K562 (cell line): ENCODE results near the gene OR4K5. TPM values are rescaled to one million over a fixed set of nuclear protein-coding genes. Genes with fewer than 3 reads are reported as not detected.

ENCODE experiments used
- ATAC-seq: fragments of 200-7000 bp; cut with Tn5 transposase; 3 replicates; pipeline ENCODE4 v1.9.1; 2020; ENCODE audit warnings: moderate library complexity
- BruUV-seq: library from RNA; stranded (reverse); fragments of 400-500 nt; replicated peaks from 2 replicates; lab custom pipeline; 2021; lab: Mats Ljungman, UMichigan
- CTCF ChIA-PET: fragments of 300-600 bp; formaldehyde crosslinking; extraction: SDS; loops from one replicate; lab custom pipeline; 2021; ENCODE audit warnings: low intra/inter-chr PET ratio; lab: Yijun Ruan, JAX
- POLR2A ChIA-PET: fragments of 300-600, 350-650 bp; sonication (Branson Sonifier 250); formaldehyde crosslinking; extraction: SDS; loops from one replicate; lab custom pipeline; 2021; ENCODE audit warnings: antibody characterized with exemption, inconsistent platforms; lab: Yijun Ruan, JAX
- DNase-seq, 4 experiments: peaks; one replicate each; pipeline versions ENCODE4 v3.0.0 to v3.0.0-alpha.2; 2011 to 2018; ENCODE audit warnings: low spot score in 3 of 4, mixed read lengths in 3 of 4; ENCODE audit errors: extremely low read depth in 1 of 4
- FAIRE-seq: peaks from 2 replicates; lab custom pipeline; 2011; peaks lifted over from hg19 to GRCh38; lab: Jason Lieb, UNC
- H2AFZ ChIP-seq: 2 replicates; pipeline ENCODE4 v1.6.0; 2011; ENCODE audit warnings: low read depth, low read length, control low read depth, inconsistent platforms
- H3K27ac ChIP-seq: fragments of 200-600 bp; 3 replicates; pipeline ENCODE4 v1.8.0; 2011; ENCODE audit warnings: low read depth, mild to moderate bottlenecking, control low read depth, inconsistent platforms, low read length, moderate library complexity, mixed read lengths; ENCODE audit errors: extremely low read depth
- H3K27me3 ChIP-seq, 2 experiments: fragments of 300-600 bp in 1 of 2; 2 replicates in 1 of 2; 3 replicates in 1 of 2; pipeline versions ENCODE4 v1.6.0 to v1.8.0; 2011; ENCODE audit warnings: inconsistent platforms in 2 of 2, low read length in 2 of 2, mild to moderate bottlenecking in 1 of 2, mixed read lengths in 1 of 2, moderate library complexity in 1 of 2; ENCODE audit not compliant: control insufficient read depth in 2 of 2, insufficient read depth in 2 of 2
- H3K36me3 ChIP-seq: fragments of 300-600 bp; 3 replicates; pipeline ENCODE4 v1.8.0; 2011; ENCODE audit warnings: mild to moderate bottlenecking, low read length, inconsistent platforms; ENCODE audit not compliant: control insufficient read depth, insufficient read depth
- H3K4me1 ChIP-seq, 2 experiments: fragments of 200-600 bp in 1 of 2; replicated peaks in 1 of 2; 2 replicates in 1 of 2; 3 replicates in 1 of 2; pipeline versions ENCODE4 v1.5.1 to v1.8.0; 2011; ENCODE audit warnings: inconsistent platforms in 2 of 2, low read length in 2 of 2, mild to moderate bottlenecking in 1 of 2, mixed read lengths in 1 of 2, moderate library complexity in 1 of 2; ENCODE audit not compliant: control insufficient read depth in 2 of 2, insufficient read depth in 2 of 2
- H3K4me2 ChIP-seq: 2 replicates; pipeline ENCODE4 v1.6.1; 2011; ENCODE audit warnings: low read length, control low read depth, inconsistent platforms, mixed read lengths; ENCODE audit not compliant: insufficient read depth
- H3K4me3 ChIP-seq: fragments of 200-600 bp; sonication (generic), shearing (Covaris generic); 2 replicates; pipeline ENCODE4 v1.5.1; 2016; ENCODE audit warnings: control low read depth, inconsistent platforms
- H3K79me2 ChIP-seq: fragments of 200-600 bp; 3 replicates; pipeline ENCODE4 v1.8.0; 2011; ENCODE audit warnings: low read length, inconsistent platforms; ENCODE audit not compliant: control insufficient read depth, insufficient read depth
- H3K9ac ChIP-seq, 2 experiments: 2 replicates each; pipeline versions ENCODE4 v1.6.0 to v1.6.1; 2011; ENCODE audit warnings: low read depth in 2 of 2, low read length in 2 of 2, control low read depth in 1 of 2, inconsistent platforms in 1 of 2, mild to moderate bottlenecking in 1 of 2, mixed read lengths in 1 of 2; ENCODE audit not compliant: insufficient read depth in 1 of 2
- H3K9me1 ChIP-seq: one replicate; pipeline ENCODE4 v1.6.0; 2011; ENCODE audit warnings: inconsistent platforms, mild to moderate bottlenecking, low read length, moderate library complexity; ENCODE audit not compliant: control insufficient read depth, insufficient read depth
- H3K9me3 ChIP-seq: replicated peaks from 2 replicates; pipeline ENCODE4 v1.5.1; 2011; ENCODE audit warnings: low read depth, low read length, inconsistent platforms; ENCODE audit not compliant: control insufficient read depth, insufficient read depth
- H4K20me1 ChIP-seq: replicated peaks from 2 replicates; pipeline ENCODE4 v1.6.1; 2011; ENCODE audit warnings: low read length, inconsistent platforms, mixed read lengths; ENCODE audit not compliant: control insufficient read depth, insufficient read depth
- FOXP1 ChIP-seq: sonication (generic); formaldehyde crosslinking; IDR thresholded peaks from 2 replicates; pipeline ENCODE4 v1.8.0; 2022; ENCODE audit warnings: mild to moderate bottlenecking, missing genetic modification reagents
- HNRNPH1 ChIP-seq: fragments of 200-400 bp; formaldehyde crosslinking; optimal IDR thresholded peaks from 2 replicates; pipeline ENCODE3; 2017; ENCODE audit warnings: low read depth, mild to moderate bottlenecking, low read length, moderate library complexity
- KAT7 ChIP-seq: sonication (generic); formaldehyde crosslinking; IDR thresholded peaks from 2 replicates; pipeline ENCODE4 v1.8.0; 2022; ENCODE audit warnings: missing genetic modification reagents, mild to moderate bottlenecking, borderline replicate concordance
- KDM5B ChIP-seq: fragments of 200-600 bp; sonication (generic); IDR thresholded peaks from 2 replicates; pipeline ENCODE4 v1.6.1; 2012; ENCODE audit warnings: low read depth, mild to moderate bottlenecking, moderate library complexity, low read length, control low read depth, inconsistent platforms; ENCODE audit not compliant: insufficient replicate concordance
- MCM7 ChIP-seq, 2 experiments: fragments of 450-650 bp; IDR thresholded peaks; 2 replicates each; pipeline ENCODE4 v1.6.1; 2016 to 2018
- MEF2A ChIP-seq: IDR thresholded peaks from 2 replicates; pipeline ENCODE4 v1.6.1; 2011; ENCODE audit warnings: low read depth, mild to moderate bottlenecking, low read length, moderate library complexity; ENCODE audit not compliant: control insufficient read depth
- SAP30 ChIP-seq: fragments of 200-600 bp; sonication (generic); IDR thresholded peaks from 2 replicates; pipeline ENCODE4 v1.6.1; 2012; ENCODE audit warnings: borderline replicate concordance, low read depth, mild to moderate bottlenecking, moderate library complexity, low read length, control low read depth, inconsistent platforms; ENCODE audit not compliant: insufficient read depth, poor library complexity, severe bottlenecking
- SIRT6 ChIP-seq: IDR thresholded peaks from one replicate; pipeline ENCODE4 v1.6.1; 2012; ENCODE audit warnings: low read depth, mild to moderate bottlenecking, control low read depth, inconsistent platforms, low read length, moderate library complexity
- SRSF3 ChIP-seq: fragments of 200-400 bp; formaldehyde crosslinking; IDR thresholded peaks from 2 replicates; pipeline ENCODE4 v1.6.1; 2016; ENCODE audit warnings: mild to moderate bottlenecking, low read length, moderate library complexity; ENCODE audit not compliant: insufficient read depth
- STAG1 ChIP-seq: sonication (generic); formaldehyde crosslinking; IDR thresholded peaks from 2 replicates; pipeline ENCODE4 v1.5.0; 2020; ENCODE audit warnings: missing genetic modification reagents, borderline replicate concordance
- TCF3 ChIP-seq: sonication (generic); formaldehyde crosslinking; IDR thresholded peaks from 2 replicates; pipeline ENCODE4 v1.4.0; 2020; ENCODE audit warnings: mild to moderate bottlenecking, missing genetic modification reagents
- WHSC1 ChIP-seq: IDR thresholded peaks from one replicate; pipeline ENCODE4 v1.6.1; 2012; ENCODE audit warnings: low read length, control low read depth, inconsistent platforms
- ZC3H4 ChIP-seq: sonication (generic); formaldehyde crosslinking; IDR thresholded peaks from 2 replicates; pipeline ENCODE4 v1.9.0; 2021; ENCODE audit warnings: missing genetic modification reagents, borderline replicate concordance
- ZC3H8 ChIP-seq: fragments of 450-650 bp; IDR thresholded peaks from 2 replicates; pipeline ENCODE4 v1.6.1; 2017
- ZNF184 ChIP-seq: sonication (generic); formaldehyde crosslinking; IDR thresholded peaks from 2 replicates; pipeline ENCODE4 v1.5.0; 2020; ENCODE audit warnings: missing genetic modification reagents
- ZNF695 ChIP-seq: fragments of 450-650 bp; formaldehyde crosslinking; IDR thresholded peaks from 2 replicates; pipeline ENCODE4 v1.4.0; 2020; ENCODE audit warnings: mild to moderate bottlenecking, moderate library complexity
- ZNF699 ChIP-seq: fragments of 250-450 bp; sonication (Bioruptor Pico); IDR thresholded peaks from 2 replicates; pipeline ENCODE4 v1.8.0; 2021; ENCODE audit warnings: mild to moderate bottlenecking, moderate library complexity; ENCODE audit not compliant: insufficient replicate concordance
- WGBS: fragments of 100-300 bp; shearing (Covaris generic); methylation state at CpG from one replicate; pipeline ENCODE4 v1.1.6; 2016; ENCODE audit warnings: low coverage, mixed read lengths; ENCODE audit not compliant: insufficient coverage; ENCODE audit errors: missing lambda C conversion rate; 5-methylcytosine and 5-hydroxymethylcytosine counted together
- in situ Hi-C: fragments of 300-500 bp; cut with MboI; formaldehyde crosslinking; loops from 4 replicates; pipeline ENCODE4 v1.15.0; 2018; ENCODE audit warnings: inconsistent platforms, mixed read lengths
- intact Hi-C: fragments of 100-400 bp; cut with micrococcal nuclease; formaldehyde crosslinking; loops from 2 replicates; pipeline ENCODE4 v1.14.2; 2022
- polyA plus RNA-seq, 8 experiments: library from polyadenylated mRNA; depleted of rRNA in 4 of 8; stranded (reverse) in 5 of 8; unstranded in 3 of 8; fragments of >200 nt; fragmentation: Nextera tagmentation in 2 of 8; fragmentation: Illumina TruSeq in 1 of 8; extraction: Ambion mirVana in 2 of 8; extraction: Trizol in 1 of 8; gene quantifications; 2 replicates each; pipeline versions ENCODE4 v1.2.1 to v1.2.3, GENCODE V29; 2011 to 2014; ENCODE audit warnings: inconsistent platforms in 1 of 8, missing spikeins in 1 of 8
- total RNA-seq, 7 experiments: library from RNA; depleted of rRNA in 6 of 7; stranded (reverse); fragments of >200 nt in 6 of 7; fragmentation: Illumina TruSeq in 2 of 7; extraction: Trizol in 2 of 7; gene quantifications; 2 replicates each; pipeline versions ENCODE4 v1.2.1 to v1.2.3, GENCODE V29; 2011 to 2021; ENCODE audit warnings: low replicate concordance in 1 of 7

Gene OR4K5
- total and polyA plus RNA-seq, 9 of the 15 experiments (the other 6 are each of a cell fraction or from before 2014, with no cell fraction given) = not detected

- DNase-seq = no peak
- FAIRE-seq = no peak
- 18% methylated on average over 3 of the region's 3 CpGs for WGBS
- intact Hi-C loops = no loop called here
- Histone ChIP-seq H3K27me3 (no peaks in the 10 kb centered on the region), H3K4me2 (no peak overlapping the region), H2AFZ (no peak overlapping the region), H3K9me3 (no peaks in the 10 kb centered on the region), H3K4me1 (no peaks in the 10 kb centered on the region), H3K9ac (no peak overlapping the region), H3K9me1 (no peaks in the 10 kb centered on the region), H3K79me2 (no peaks in the 10 kb centered on the region), H3K36me3 (no peaks in the 10 kb centered on the region), H4K20me1 (no peaks in the 10 kb centered on the region), H3K27ac (no peak overlapping the region), H3K4me3 (no peak overlapping the region)
- BruUV-seq = no TSS peak
- in situ Hi-C loops = no loop called here
- ATAC-seq = no peak
- POLR2A ChIA-PET = no interaction called here
- TF ChIP-seq STAG1 (no peak), KAT7 (CRISPR knock-in tag) (no peak), WHSC1 (no peak), ZNF699 (CRISPR knock-in tag) (no peak), MCM7 (IDR thresholded peaks at IDR 0.05) (no peak), HNRNPH1 (no peak), SIRT6 (no peak), ZNF184 (no peak), TCF3 (CRISPR knock-in tag) (no peak), ZNF695 (CRISPR knock-in tag) (no peak), SRSF3 (no peak), ZC3H4 (no peak), SAP30 (no peak), KDM5B (no peak), ZC3H8 (no peak), MEF2A (no peak), FOXP1 (CRISPR knock-in tag) (no peak)
- CTCF ChIA-PET = no interaction called here
These were observed 19.4 kb upstream of the OR4K5 start for GRCh38 chr14:19900999-19901398.
